Esophagus muscularis mucosa (tissue), 4 donors: ENCODE measurements around the gene TREM2.

Experiments
- EP300 ChIP-seq: sonication (generic); formaldehyde crosslinking; IDR thresholded peaks from one replicate; pipeline ENCODE4 v1.6.1; 2017; ENCODE audit warnings: antibody characterized with exemption
- POLR2A ChIP-seq: fragments of 450-650 bp; IDR thresholded peaks from one replicate; pipeline ENCODE4 v1.6.1; 2017; ENCODE audit warnings: antibody characterized with exemption, moderate library complexity, mild to moderate bottlenecking, low read depth
- TF ChIP-seq, protein P1 (sequence below), 3 experiments: fragments of 200-600 bp in 2 of 3; fragments of 450-650 bp in 1 of 3; sonication (generic) in 2 of 3; IDR thresholded peaks; one replicate each; pipeline ENCODE4 v1.5.1; 2017 to 2019; ENCODE audit warnings: antibody characterized with exemption in 3 of 3, mild to moderate bottlenecking in 2 of 3, moderate library complexity in 1 of 3

DNA sequence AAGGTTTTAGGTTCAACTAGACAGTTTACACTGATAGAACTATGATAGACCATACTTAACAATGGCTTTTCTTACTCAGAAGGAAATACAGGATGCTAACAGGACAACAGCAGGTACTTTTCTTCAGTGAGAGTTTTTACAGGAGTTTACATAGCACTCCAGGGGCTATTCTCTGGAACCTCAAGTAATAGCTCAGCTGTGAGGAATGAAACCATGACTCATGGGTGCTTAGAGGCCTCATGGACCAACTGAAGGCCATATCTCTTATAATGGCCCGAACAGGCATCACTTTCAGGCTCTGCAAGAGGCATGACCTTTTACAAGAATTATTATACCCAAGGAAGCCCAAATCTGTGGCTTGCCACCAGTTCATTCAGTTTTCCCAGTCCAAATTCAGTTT is 40.5 kb downstream of the TREM2 start:
- TF ChIP-seq, protein P1, sequence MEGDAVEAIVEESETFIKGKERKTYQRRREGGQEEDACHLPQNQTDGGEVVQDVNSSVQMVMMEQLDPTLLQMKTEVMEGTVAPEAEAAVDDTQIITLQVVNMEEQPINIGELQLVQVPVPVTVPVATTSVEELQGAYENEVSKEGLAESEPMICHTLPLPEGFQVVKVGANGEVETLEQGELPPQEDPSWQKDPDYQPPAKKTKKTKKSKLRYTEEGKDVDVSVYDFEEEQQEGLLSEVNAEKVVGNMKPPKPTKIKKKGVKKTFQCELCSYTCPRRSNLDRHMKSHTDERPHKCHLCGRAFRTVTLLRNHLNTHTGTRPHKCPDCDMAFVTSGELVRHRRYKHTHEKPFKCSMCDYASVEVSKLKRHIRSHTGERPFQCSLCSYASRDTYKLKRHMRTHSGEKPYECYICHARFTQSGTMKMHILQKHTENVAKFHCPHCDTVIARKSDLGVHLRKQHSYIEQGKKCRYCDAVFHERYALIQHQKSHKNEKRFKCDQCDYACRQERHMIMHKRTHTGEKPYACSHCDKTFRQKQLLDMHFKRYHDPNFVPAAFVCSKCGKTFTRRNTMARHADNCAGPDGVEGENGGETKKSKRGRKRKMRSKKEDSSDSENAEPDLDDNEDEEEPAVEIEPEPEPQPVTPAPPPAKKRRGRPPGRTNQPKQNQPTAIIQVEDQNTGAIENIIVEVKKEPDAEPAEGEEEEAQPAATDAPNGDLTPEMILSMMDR (IDR thresholded peaks at IDR 0.05) = no peak
- TF ChIP-seq POLR2A = no peak
- TF ChIP-seq EP300 = no peak
